Peyer's patch (tissue), 4 donors: ENCODE results near the gene FAM161B.

ENCODE experiments used
- CTCF ChIP-seq, 6 experiments: fragments of 450-650 bp in 4 of 6; fragments of 200-600 bp in 2 of 6; sonication (generic) in 1 of 6; IDR thresholded peaks; one replicate each; pipeline ENCODE4 v1.5.1; 2017 to 2019; ENCODE audit warnings: antibody characterized with exemption in 6 of 6, mild to moderate bottlenecking in 3 of 6, moderate library complexity in 1 of 6
- POLR2A ChIP-seq, 2 donors: fragments of 450-650 bp; IDR thresholded peaks; one replicate each; pipeline ENCODE4 v1.5.1; 2017; ENCODE audit warnings: antibody characterized with exemption in 2 of 2, mild to moderate bottlenecking in 2 of 2, moderate library complexity in 2 of 2

- TF ChIP-seq POLR2A (IDR thresholded peaks at IDR 0.05) (no peak), CTCF (IDR thresholded peaks at IDR 0.05) (peak in 3 of 6 experiments; percentile 30 to 41 (median 32))
Observed at GRCh38 chr14:73935666-73936065, 14.2 kb downstream of the FAM161B start.
